Measurements from ENCODE around the gene PPP1R9B.

The PPP1R9B gene

GRCh38 chr17:50139950-50140885 lies 10.3 kb downstream of the PPP1R9B start:
- H3K9me3 ChIP-seq (ENCODE audit: control insufficient read depth, insufficient read depth, low read length): no peaks in the 10 kb centered on the region
- no peak overlapping the region for H3K9ac ChIP-seq (ENCODE audit: low read depth, low read length)
- peaks cover 52% of the 10 kb centered on the region for H3K36me3 ChIP-seq (ENCODE audit: control insufficient read depth, insufficient read depth, low read length)
- no peak overlapping the region for H3K4me3 ChIP-seq (ENCODE audit: low read depth, low read length)
- H3K4me1 ChIP-seq (ENCODE audit: control insufficient read depth, insufficient read depth, low read length): no peaks in the 10 kb centered on the region
- H3K27me3 ChIP-seq (ENCODE audit: control insufficient read depth, insufficient read depth, low read length): no peaks in the 10 kb centered on the region

GRCh38 chr17:50139185-50139783 lies 11.2 kb downstream of the PPP1R9B start:
- H3K9ac ChIP-seq (ENCODE audit: low read depth, low read length): no peak overlapping the region
- H3K36me3 ChIP-seq (ENCODE audit: control insufficient read depth, insufficient read depth, low read length): peaks cover 47% of the 10 kb centered on the region

GRCh38 chr17:50137042-50137441 lies 13.4 kb downstream of the PPP1R9B start:
- H3K36me3 ChIP-seq (ENCODE audit: control insufficient read depth, insufficient read depth, low read length): peaks cover 34% of the 10 kb centered on the region
- peaks cover 15% of the 10 kb centered on the region for H3K4me1 ChIP-seq (ENCODE audit: control insufficient read depth, insufficient read depth, low read length)
- no peaks in the 10 kb centered on the region for H3K9me3 ChIP-seq (ENCODE audit: control insufficient read depth, insufficient read depth, low read length)
- no peak overlapping the region for H3K4me3 ChIP-seq (ENCODE audit: low read depth, low read length)
- no peak overlapping the region for H3K9ac ChIP-seq (ENCODE audit: low read depth, low read length)
- peaks cover 5% of the 10 kb centered on the region for H3K27me3 ChIP-seq (ENCODE audit: control insufficient read depth, insufficient read depth, low read length)

More at GRCh38 chr17:50139185-50139783, 11.2 kb downstream of the PPP1R9B start:
- no peaks in the 10 kb centered on the region for H3K9me3 ChIP-seq (ENCODE audit: control insufficient read depth, insufficient read depth, low read length)
- H3K4me3 ChIP-seq (ENCODE audit: low read depth, low read length): no peak overlapping the region
- H3K4me1 ChIP-seq (ENCODE audit: control insufficient read depth, insufficient read depth, low read length): peaks cover 1% of the 10 kb centered on the region
- H3K27me3 ChIP-seq (ENCODE audit: control insufficient read depth, insufficient read depth, low read length): no peaks in the 10 kb centered on the region

GRCh38 chr17:50136096-50136687 lies 14.3 kb downstream of the PPP1R9B start:
- no peak overlapping the region for H3K9ac ChIP-seq (ENCODE audit: low read depth, low read length)
- no peaks in the 10 kb centered on the region for H3K9me3 ChIP-seq (ENCODE audit: control insufficient read depth, insufficient read depth, low read length)
- H3K4me1 ChIP-seq (ENCODE audit: control insufficient read depth, insufficient read depth, low read length): peaks cover 17% of the 10 kb centered on the region
- H3K27me3 ChIP-seq (ENCODE audit: control insufficient read depth, insufficient read depth, low read length): peaks cover 8% of the 10 kb centered on the region
- no peak overlapping the region for H3K4me3 ChIP-seq (ENCODE audit: low read depth, low read length)
- peaks cover 31% of the 10 kb centered on the region for H3K36me3 ChIP-seq (ENCODE audit: control insufficient read depth, insufficient read depth, low read length)

GRCh38 chr17:50135316-50136095 lies 15.0 kb downstream of the PPP1R9B start:
- peaks cover 22% of the 10 kb centered on the region for H3K4me1 ChIP-seq (ENCODE audit: control insufficient read depth, insufficient read depth, low read length)
- H3K9ac ChIP-seq (ENCODE audit: low read depth, low read length): no peak overlapping the region
- no peak overlapping the region for H3K4me3 ChIP-seq (ENCODE audit: low read depth, low read length)
- H3K27me3 ChIP-seq (ENCODE audit: control insufficient read depth, insufficient read depth, low read length): peaks cover 8% of the 10 kb centered on the region
- H3K9me3 ChIP-seq (ENCODE audit: control insufficient read depth, insufficient read depth, low read length): no peaks in the 10 kb centered on the region
- peaks cover 27% of the 10 kb centered on the region for H3K36me3 ChIP-seq (ENCODE audit: control insufficient read depth, insufficient read depth, low read length)

GRCh38 chr17:50134206-50135110 lies 16.0 kb downstream of the PPP1R9B start:
- peaks cover 24% of the 10 kb centered on the region for H3K36me3 ChIP-seq (ENCODE audit: control insufficient read depth, insufficient read depth, low read length)
- H3K4me3 ChIP-seq (ENCODE audit: low read depth, low read length): no peak overlapping the region
- peaks cover 8% of the 10 kb centered on the region for H3K27me3 ChIP-seq (ENCODE audit: control insufficient read depth, insufficient read depth, low read length)

GRCh38 chr17:50133769-50134099 lies 16.7 kb downstream of the PPP1R9B start:
- Histone ChIP-seq H3K9me3 (ENCODE audit: control insufficient read depth, insufficient read depth, low read length) (no peaks in the 10 kb centered on the region), H3K4me1 (ENCODE audit: control insufficient read depth, insufficient read depth, low read length) (peaks cover 22% of the 10 kb centered on the region), H3K27me3 (ENCODE audit: control insufficient read depth, insufficient read depth, low read length) (peaks cover 8% of the 10 kb centered on the region), H3K36me3 (ENCODE audit: control insufficient read depth, insufficient read depth, low read length) (peaks cover 17% of the 10 kb centered on the region), H3K4me3 (ENCODE audit: low read depth, low read length) (no peak overlapping the region), H3K9ac (ENCODE audit: low read depth, low read length) (no peak overlapping the region)

More at GRCh38 chr17:50134206-50135110, 16.0 kb downstream of the PPP1R9B start:
- H3K4me1 ChIP-seq (ENCODE audit: control insufficient read depth, insufficient read depth, low read length): peaks cover 22% of the 10 kb centered on the region
- no peaks in the 10 kb centered on the region for H3K9me3 ChIP-seq (ENCODE audit: control insufficient read depth, insufficient read depth, low read length)
- no peak overlapping the region for H3K9ac ChIP-seq (ENCODE audit: low read depth, low read length)

GRCh38 chr17:50133028-50133768 lies 17.3 kb downstream of the PPP1R9B start:
- no peaks in the 10 kb centered on the region for H3K9me3 ChIP-seq (ENCODE audit: control insufficient read depth, insufficient read depth, low read length)
- no peak overlapping the region for H3K9ac ChIP-seq (ENCODE audit: low read depth, low read length)
- no peak overlapping the region for H3K4me3 ChIP-seq (ENCODE audit: low read depth, low read length)
- peaks cover 22% of the 10 kb centered on the region for H3K4me1 ChIP-seq (ENCODE audit: control insufficient read depth, insufficient read depth, low read length)
- peaks cover 8% of the 10 kb centered on the region for H3K27me3 ChIP-seq (ENCODE audit: control insufficient read depth, insufficient read depth, low read length)
- peaks cover 11% of the 10 kb centered on the region for H3K36me3 ChIP-seq (ENCODE audit: control insufficient read depth, insufficient read depth, low read length)

- peaks cover 3% of the 10 kb centered on the region for H3K36me3 ChIP-seq (ENCODE audit: control insufficient read depth, insufficient read depth, low read length)
- peaks cover 8% of the 10 kb centered on the region for H3K27me3 ChIP-seq (ENCODE audit: control insufficient read depth, insufficient read depth, low read length)
- H3K9ac ChIP-seq (ENCODE audit: low read depth, low read length): no peak overlapping the region
- no peaks in the 10 kb centered on the region for H3K9me3 ChIP-seq (ENCODE audit: control insufficient read depth, insufficient read depth, low read length)
- H3K4me3 ChIP-seq (ENCODE audit: low read depth, low read length): no peak overlapping the region
- H3K4me1 ChIP-seq (ENCODE audit: control insufficient read depth, insufficient read depth, low read length): peaks cover 29% of the 10 kb centered on the region
Measured at GRCh38 chr17:50132104-50132794, 18.2 kb downstream of the PPP1R9B start.
